PC-3 (cell line): ENCODE data around the gene MXRA7.

Source experiments
- EZH2 ChIP-seq: fragments of 300-600 bp; sonication (generic); IDR thresholded peaks from one replicate; pipeline ENCODE4 v1.6.1; 2017; ENCODE audit warnings: antibody characterized with exemption, mild to moderate bottlenecking, low read length; ENCODE audit not compliant: unreplicated experiment
- EZH2phosphoT487 ChIP-seq: fragments of 300-600 bp; sonication (generic); IDR thresholded peaks from 2 replicates; pipeline ENCODE4 v1.6.1; 2018; ENCODE audit warnings: mild to moderate bottlenecking, antibody characterized with exemption, low read length, borderline replicate concordance
- TF ChIP-seq, protein P1 (sequence below): fragments of 300-600 bp; sonication (generic); conservative IDR thresholded peaks from 2 replicates; pipeline ENCODE4 v1.5.1; 2017; ENCODE audit warnings: antibody characterized with exemption, low read depth, mild to moderate bottlenecking, low read length

DNA sequence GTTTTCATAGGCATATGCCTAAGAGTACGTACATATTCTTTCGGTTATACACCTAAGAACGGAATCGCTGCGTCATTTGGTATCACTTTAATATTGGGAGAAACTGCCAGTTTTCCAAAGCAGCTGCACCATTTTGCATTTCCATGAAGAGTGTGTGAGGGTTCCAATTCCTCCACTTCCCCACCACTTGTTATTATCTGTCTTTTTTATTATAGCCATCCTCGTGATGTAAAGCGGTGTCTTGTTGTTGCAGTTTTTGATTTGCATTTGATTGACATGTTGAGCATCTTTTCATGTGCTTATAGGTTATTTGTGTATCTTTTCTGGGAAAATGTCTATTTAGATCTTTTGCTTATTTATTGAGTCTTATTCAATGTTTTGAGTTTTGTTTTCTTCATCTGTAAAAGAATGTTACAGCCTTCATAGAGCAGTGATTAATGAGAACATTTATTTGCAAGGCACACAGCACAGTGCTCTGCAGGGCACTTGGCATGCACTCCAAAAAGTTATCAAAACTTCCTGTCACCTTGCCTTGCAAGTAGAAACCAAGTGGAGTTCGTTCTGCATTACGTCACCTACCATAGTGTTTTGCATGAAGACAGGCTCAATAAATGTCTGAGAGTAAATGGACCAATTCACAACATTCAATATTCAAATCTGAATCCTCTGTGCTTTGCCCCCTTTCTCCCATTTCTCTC lies 40.6 kb downstream of the MXRA7 start:
- TF ChIP-seq, protein P1, sequence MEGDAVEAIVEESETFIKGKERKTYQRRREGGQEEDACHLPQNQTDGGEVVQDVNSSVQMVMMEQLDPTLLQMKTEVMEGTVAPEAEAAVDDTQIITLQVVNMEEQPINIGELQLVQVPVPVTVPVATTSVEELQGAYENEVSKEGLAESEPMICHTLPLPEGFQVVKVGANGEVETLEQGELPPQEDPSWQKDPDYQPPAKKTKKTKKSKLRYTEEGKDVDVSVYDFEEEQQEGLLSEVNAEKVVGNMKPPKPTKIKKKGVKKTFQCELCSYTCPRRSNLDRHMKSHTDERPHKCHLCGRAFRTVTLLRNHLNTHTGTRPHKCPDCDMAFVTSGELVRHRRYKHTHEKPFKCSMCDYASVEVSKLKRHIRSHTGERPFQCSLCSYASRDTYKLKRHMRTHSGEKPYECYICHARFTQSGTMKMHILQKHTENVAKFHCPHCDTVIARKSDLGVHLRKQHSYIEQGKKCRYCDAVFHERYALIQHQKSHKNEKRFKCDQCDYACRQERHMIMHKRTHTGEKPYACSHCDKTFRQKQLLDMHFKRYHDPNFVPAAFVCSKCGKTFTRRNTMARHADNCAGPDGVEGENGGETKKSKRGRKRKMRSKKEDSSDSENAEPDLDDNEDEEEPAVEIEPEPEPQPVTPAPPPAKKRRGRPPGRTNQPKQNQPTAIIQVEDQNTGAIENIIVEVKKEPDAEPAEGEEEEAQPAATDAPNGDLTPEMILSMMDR, result no peak
- no peak for TF ChIP-seq EZH2
- TF ChIP-seq EZH2phosphoT487, result no peak
